Measurements from ENCODE around the gene CCDC85C. TPM values are rescaled to one million over a fixed set of nuclear protein-coding genes. Genes with fewer than 3 reads are reported as not detected.

Gene CCDC85C
- total and polyA plus RNA-seq, 4 experiments from 2014 or later = 0.36 to 14.4 (median 7.9) TPM

GRCh38 chr14:99587460-99588278 is 16.3 kb downstream of the CCDC85C start:
- CTCF ChIA-PET (ENCODE audit: partially characterized antibody) = no interaction called here
- DNase-seq = no peak
- Mint-ChIP-seq H3K27ac (peak overlapping the region in 2 of 7 donors; percentile 62 to 81), H3K4me1 (peaks cover 2 to 17% (median 10%) of the 10 kb centered on the region in 4 donors), H3K4me3 (no peak overlapping the region), H3K9me3 (no peaks in the 10 kb centered on the region), H3K36me3 (no peaks in the 10 kb centered on the region), H3K27me3 (no peaks in the 10 kb centered on the region)
- H3K4me3 ChIP-seq (ENCODE audit: low read length in 2 of 2) = no peak overlapping the region
- no peaks in the 10 kb centered on the region for H3K36me3 ChIP-seq (ENCODE audit: insufficient read depth, low read length)
- H3K27me3 ChIP-seq (ENCODE audit: insufficient read depth, low read length) = no peaks in the 10 kb centered on the region
- H3K9me3 ChIP-seq (ENCODE audit: control insufficient read depth in 1 of 2, low read length in 2 of 2) = no peaks in the 10 kb centered on the region
- peaks cover 9% of the 10 kb centered on the region for H3K4me1 ChIP-seq (ENCODE audit: insufficient read depth, low read length)
- POLR2A ChIA-PET (ENCODE audit: partially characterized antibody) = no interaction called here
- no peak overlapping the region for H3K27ac ChIP-seq (ENCODE audit: low read depth, low read length)
- intact Hi-C loops (cut with micrococcal nuclease) = no loop called here

GRCh38 chr14:99586761-99587459 is 17.1 kb downstream of the CCDC85C start:
- Histone ChIP-seq H3K27me3 (ENCODE audit: insufficient read depth, low read length) (no peaks in the 10 kb centered on the region), H3K4me3 (ENCODE audit: low read length in 2 of 2) (no peak overlapping the region), H3K4me1 (ENCODE audit: insufficient read depth, low read length) (peaks cover 9% of the 10 kb centered on the region), H3K36me3 (ENCODE audit: insufficient read depth, low read length) (no peaks in the 10 kb centered on the region), H3K9me3 (ENCODE audit: control insufficient read depth in 1 of 2, low read length in 2 of 2) (no peaks in the 10 kb centered on the region), H3K27ac (ENCODE audit: low read depth, low read length) (no peak overlapping the region)
- Mint-ChIP-seq H3K27me3 (no peaks in the 10 kb centered on the region), H3K36me3 (no peaks in the 10 kb centered on the region), H3K4me3 (no peak overlapping the region), H3K27ac (no peak overlapping the region), H3K9me3 (no peaks in the 10 kb centered on the region), H3K4me1 (peaks cover 3 to 17% (median 5%) of the 10 kb centered on the region in 4 donors)
- ChIA-PET CTCF (ENCODE audit: partially characterized antibody) (no interaction called here), POLR2A (ENCODE audit: partially characterized antibody) (no interaction called here)
- intact Hi-C loops (cut with micrococcal nuclease) = no loop called here
- no peak for DNase-seq

- no peaks in the 10 kb centered on the region for H3K36me3 ChIP-seq (ENCODE audit: insufficient read depth, low read length)
- Mint-ChIP-seq H3K36me3 (no peaks in the 10 kb centered on the region), H3K27me3 (no peaks in the 10 kb centered on the region), H3K4me1 (peaks cover 3 to 17% (median 5%) of the 10 kb centered on the region in 4 donors), H3K9me3 (no peaks in the 10 kb centered on the region), H3K4me3 (no peak overlapping the region), H3K27ac (no peak overlapping the region)
- intact Hi-C loops (cut with micrococcal nuclease) = no loop called here
- peaks cover 9% of the 10 kb centered on the region for H3K4me1 ChIP-seq (ENCODE audit: insufficient read depth, low read length)
- CTCF ChIA-PET (ENCODE audit: partially characterized antibody) = no interaction called here
- H3K27ac ChIP-seq (ENCODE audit: low read depth, low read length) = no peak overlapping the region
- POLR2A ChIA-PET (ENCODE audit: partially characterized antibody) = no interaction called here
- H3K27me3 ChIP-seq (ENCODE audit: insufficient read depth, low read length) = no peaks in the 10 kb centered on the region
- no peaks in the 10 kb centered on the region for H3K9me3 ChIP-seq (ENCODE audit: control insufficient read depth in 1 of 2, low read length in 2 of 2)
- no peak for DNase-seq
- no peak overlapping the region for H3K4me3 ChIP-seq (ENCODE audit: low read length in 2 of 2)
These were observed 17.8 kb downstream of the CCDC85C start for GRCh38 chr14:99586054-99586760.

GRCh38 chr14:99584823-99585222 is 19.2 kb downstream of the CCDC85C start:
- H3K36me3 Mint-ChIP-seq = no peaks in the 10 kb centered on the region
- ChIA-PET POLR2A (ENCODE audit: partially characterized antibody) (no interaction called here), CTCF (ENCODE audit: partially characterized antibody) (no interaction called here)
- peaks cover 3 to 15% (median 5%) of the 10 kb centered on the region in 4 donors for H3K4me1 Mint-ChIP-seq
- no peaks in the 10 kb centered on the region for H3K36me3 ChIP-seq (ENCODE audit: insufficient read depth, low read length)
- no peaks in the 10 kb centered on the region for H3K9me3 ChIP-seq (ENCODE audit: control insufficient read depth in 1 of 2, low read length in 2 of 2)
- intact Hi-C loops (cut with micrococcal nuclease) = no loop called here
- no peak overlapping the region for H3K4me3 Mint-ChIP-seq
- H3K27me3 ChIP-seq (ENCODE audit: insufficient read depth, low read length) = no peaks in the 10 kb centered on the region
- no peaks in the 10 kb centered on the region for H3K9me3 Mint-ChIP-seq
- peaks cover 7% of the 10 kb centered on the region for H3K4me1 ChIP-seq (ENCODE audit: insufficient read depth, low read length)
- no peak overlapping the region for H3K27ac Mint-ChIP-seq
- H3K27me3 Mint-ChIP-seq = no peaks in the 10 kb centered on the region
- DNase-seq = no peak
- H3K4me3 ChIP-seq (ENCODE audit: low read length in 2 of 2) = no peak overlapping the region
- H3K27ac ChIP-seq (ENCODE audit: low read depth, low read length) = no peak overlapping the region

- no peaks in the 10 kb centered on the region for H3K27me3 ChIP-seq (ENCODE audit: insufficient read depth, low read length)
- Mint-ChIP-seq H3K36me3 (no peaks in the 10 kb centered on the region), H3K4me1 (peaks cover 3 to 12% (median 5%) of the 10 kb centered on the region in 4 donors), H3K9me3 (no peaks in the 10 kb centered on the region), H3K27me3 (no peaks in the 10 kb centered on the region), H3K4me3 (no peak overlapping the region), H3K27ac (no peak overlapping the region)
- CTCF ChIA-PET (ENCODE audit: partially characterized antibody) = no interaction called here
- intact Hi-C loops (cut with micrococcal nuclease) = no loop called here
- H3K27ac ChIP-seq (ENCODE audit: low read depth, low read length) = no peak overlapping the region
- H3K36me3 ChIP-seq (ENCODE audit: insufficient read depth, low read length) = no peaks in the 10 kb centered on the region
- DNase-seq = no peak
- H3K4me3 ChIP-seq (ENCODE audit: low read length in 2 of 2) = no peak overlapping the region
- H3K9me3 ChIP-seq (ENCODE audit: control insufficient read depth in 1 of 2, low read length in 2 of 2) = no peaks in the 10 kb centered on the region
- POLR2A ChIA-PET (ENCODE audit: partially characterized antibody) = no interaction called here
- no peaks in the 10 kb centered on the region for H3K4me1 ChIP-seq (ENCODE audit: insufficient read depth, low read length)
These were observed 22.1 kb downstream of the CCDC85C start for GRCh38 chr14:99581938-99582337.

GRCh38 chr14:99581374-99581773 is 22.6 kb downstream of the CCDC85C start:
- Histone ChIP-seq H3K27ac (ENCODE audit: low read depth, low read length) (no peak overlapping the region), H3K9me3 (ENCODE audit: control insufficient read depth in 1 of 2, low read length in 2 of 2) (no peaks in the 10 kb centered on the region), H3K4me1 (ENCODE audit: insufficient read depth, low read length) (no peaks in the 10 kb centered on the region), H3K27me3 (ENCODE audit: insufficient read depth, low read length) (no peaks in the 10 kb centered on the region), H3K4me3 (ENCODE audit: low read length in 2 of 2) (no peak overlapping the region), H3K36me3 (ENCODE audit: insufficient read depth, low read length) (no peaks in the 10 kb centered on the region)
- ChIA-PET CTCF (ENCODE audit: partially characterized antibody) (no interaction called here), POLR2A (ENCODE audit: partially characterized antibody) (no interaction called here)
- Mint-ChIP-seq H3K27me3 (no peaks in the 10 kb centered on the region), H3K36me3 (no peaks in the 10 kb centered on the region), H3K4me3 (no peak overlapping the region), H3K9me3 (no peaks in the 10 kb centered on the region), H3K4me1 (peaks cover 3 to 12% (median 5%) of the 10 kb centered on the region in 4 donors), H3K27ac (no peak overlapping the region)
- intact Hi-C loops (cut with micrococcal nuclease) = no loop called here
- no peak for DNase-seq

- no peaks in the 10 kb centered on the region for H3K27me3 Mint-ChIP-seq
- H3K36me3 ChIP-seq (ENCODE audit: insufficient read depth, low read length) = no peaks in the 10 kb centered on the region
- peaks cover 5 to 12% (median 8%) of the 10 kb centered on the region in 4 donors for H3K4me1 Mint-ChIP-seq
- no peaks in the 10 kb centered on the region for H3K27me3 ChIP-seq (ENCODE audit: insufficient read depth, low read length)
- H3K27ac Mint-ChIP-seq = no peak overlapping the region
- H3K4me1 ChIP-seq (ENCODE audit: insufficient read depth, low read length) = no peaks in the 10 kb centered on the region
- H3K4me3 Mint-ChIP-seq = no peak overlapping the region
- H3K4me3 ChIP-seq (ENCODE audit: low read length in 2 of 2) = no peak overlapping the region
- ChIA-PET POLR2A (ENCODE audit: partially characterized antibody) (no interaction called here), CTCF (ENCODE audit: partially characterized antibody) (no interaction called here)
- DNase-seq = no peak
- no peaks in the 10 kb centered on the region for H3K9me3 Mint-ChIP-seq
- H3K27ac ChIP-seq (ENCODE audit: low read depth, low read length) = no peak overlapping the region
- H3K36me3 Mint-ChIP-seq = no peaks in the 10 kb centered on the region
- H3K9me3 ChIP-seq (ENCODE audit: control insufficient read depth in 1 of 2, low read length in 2 of 2) = no peaks in the 10 kb centered on the region
- intact Hi-C loops (cut with micrococcal nuclease) = no loop called here
These were observed 24.0 kb downstream of the CCDC85C start for GRCh38 chr14:99579903-99580571.
